PC-9 (cell line): ENCODE measurements around the gene MVB12A. TPM values are rescaled to one million over a fixed set of nuclear protein-coding genes. Genes with fewer than 3 reads are reported as not detected.

Source experiments
- BruUV-seq: library from RNA; stranded (reverse); fragments of 400-500 nt; replicated peaks from 2 replicates; lab custom pipeline; 2021; lab: Mats Ljungman, UMichigan
- CTCF ChIA-PET: fragments of 300-600 bp; sonication (Branson Sonifier 250); formaldehyde crosslinking; loops from one replicate; lab custom pipeline; 2022; ENCODE audit warnings: antibody characterized with exemption; lab: Charles Lee
- POLR2A ChIA-PET: fragments of 300-600 bp; sonication (Branson Sonifier 250); formaldehyde crosslinking; loops from one replicate; lab custom pipeline; 2022; ENCODE audit warnings: antibody characterized with exemption; ENCODE audit not compliant: unreplicated experiment; lab: Charles Lee
- DNase-seq, 2 experiments: peaks; one replicate each; pipeline versions ENCODE4 v3.0.0 to v3.0.0-alpha.2; 2015 to 2022; ENCODE audit warnings: mixed read lengths in 1 of 2
- H2AFZ ChIP-seq: fragments of 200-600 bp; sonication (generic); 2 replicates; pipeline ENCODE4 v1.8.1; 2017; ENCODE audit warnings: antibody characterized with exemption
- H3F3A ChIP-seq: fragments of 200-600 bp; sonication (generic); 2 replicates; pipeline ENCODE4 v1.8.1; 2017; ENCODE audit warnings: antibody characterized with exemption, mild to moderate bottlenecking, low read depth; ENCODE audit not compliant: insufficient read depth
- H3K27ac ChIP-seq: fragments of 200-600 bp; sonication (generic); 2 replicates; pipeline ENCODE4 v1.6.1; 2016; ENCODE audit warnings: mixed run types
- H3K27me3 ChIP-seq: fragments of 200-600 bp; sonication (generic); 2 replicates; pipeline ENCODE4 v1.6.1; 2016; ENCODE audit warnings: low read depth, mixed run types; ENCODE audit not compliant: insufficient read depth
- H3K36me3 ChIP-seq: fragments of 200-600 bp; sonication (generic); 2 replicates; pipeline ENCODE4 v1.6.1; 2016; ENCODE audit warnings: low read depth, mixed run types
- H3K4me1 ChIP-seq: fragments of 200-600 bp; sonication (generic); replicated peaks from 2 replicates; pipeline ENCODE4 v1.6.1; 2016; ENCODE audit warnings: mixed run types; ENCODE audit not compliant: insufficient read depth
- H3K4me2 ChIP-seq: fragments of 200-600 bp; sonication (generic); 2 replicates; pipeline ENCODE4 v1.6.1; 2017; ENCODE audit warnings: mixed run types
- H3K4me3 ChIP-seq: fragments of 200-600 bp; sonication (generic); 2 replicates; pipeline ENCODE4 v1.6.1; 2016; ENCODE audit warnings: mixed run types
- H3K79me2 ChIP-seq: fragments of 200-600 bp; sonication (generic); 2 replicates; pipeline ENCODE4 v1.6.1; 2017; ENCODE audit warnings: low read depth, mixed run types
- H3K9me2 ChIP-seq: fragments of 200-600 bp; sonication (generic); 2 replicates; pipeline ENCODE4 v1.8.1; 2017; ENCODE audit warnings: mild to moderate bottlenecking; ENCODE audit not compliant: insufficient read depth
- H3K9me3 ChIP-seq: fragments of 200-600 bp; sonication (generic); 2 replicates; pipeline ENCODE4 v1.8.1; 2016; ENCODE audit warnings: low read depth; ENCODE audit not compliant: insufficient read depth
- H4K20me1 ChIP-seq: fragments of 200-600 bp; sonication (generic); 2 replicates; pipeline ENCODE4 v1.8.1; 2017; ENCODE audit not compliant: insufficient read depth
- CTCF ChIP-seq: fragments of 200-600 bp; sonication (generic); conservative IDR thresholded peaks from 2 replicates; pipeline ENCODE4 v1.6.1; 2017; ENCODE audit warnings: mixed run types, antibody characterized with exemption, mild to moderate bottlenecking, moderate library complexity
- EZH2 ChIP-seq: fragments of 200-600 bp; sonication (generic); IDR thresholded peaks from 2 replicates; pipeline ENCODE4 v1.8.0; 2017; ENCODE audit warnings: antibody characterized with exemption, low read depth
- intact Hi-C: fragments of 100-400 bp; cut with micrococcal nuclease; formaldehyde crosslinking; loops from one replicate; pipeline ENCODE4 v1.10.0; 2022; ENCODE audit not compliant: unreplicated experiment
- total RNA-seq: library from RNA; stranded (reverse); gene quantifications from 2 replicates; pipeline ENCODE4 v1.2.3, GENCODE V29; 2021

Gene MVB12A
- total RNA-seq, 1 experiment from 2014 or later, result 58.1 TPM

- Histone ChIP-seq H3K9me2 (no peaks in the 10 kb centered on the region), H3K27ac (peak overlapping the region; percentile 56), H3K27me3 (no peaks in the 10 kb centered on the region), H3K79me2 (0 out of 2 replicates have a peak, but pooled peaks cover 5% of the 10 kb centered on the region), H4K20me1 (no peaks in the 10 kb centered on the region), H3K4me3 (peak overlapping the region; percentile 63), H3K4me2 (peak overlapping the region; percentile 81), H3K36me3 (0 out of 2 replicates have a peak, but pooled peaks cover 4% of the 10 kb centered on the region), H3K9me3 (no peaks in the 10 kb centered on the region), H3F3A (peaks cover 20% of the 10 kb centered on the region; the same call in 1 of the 2 replicates), H3K4me1 (peaks cover 15% of the 10 kb centered on the region), H2AFZ (peak overlapping the region; percentile 98)
- CTCF ChIA-PET, result interaction anchor here (0.5 to 0.9 kb wide), 5 partner anchors 23 to 110 kb away, joined by 3 to 11 read pairs (median 4); partner anchors contain the start of gene DDA1
- POLR2A ChIA-PET, result interaction anchor here (0.5 to 1.0 kb wide), 6 partner anchors 88 to 440 kb away, joined by 3 to 9 read pairs (median 5); partner anchors contain the start of genes DDA1, PGLS and RPL18A
- TSS peak; percentile 96 for BruUV-seq
- intact Hi-C loops, result no loop called here
- DNase-seq, result peak in 1 of 2 experiments; percentile 48
- TF ChIP-seq CTCF (no peak), EZH2 (no peak)
These were observed 660 bp upstream of the MVB12A start for GRCh38 chr19:17419154-17419620.

- H3K36me3 ChIP-seq, result 0 out of 2 replicates have a peak, but pooled peaks cover 4% of the 10 kb centered on the region
- BruUV-seq, result no TSS peak
- no peaks in the 10 kb centered on the region for H4K20me1 ChIP-seq
- H2AFZ ChIP-seq, result peak overlapping the region; percentile 99
- H3K4me3 ChIP-seq, result peak overlapping the region; percentile 82
- H3K4me1 ChIP-seq, result peaks cover 15% of the 10 kb centered on the region
- peak in 1 of 2 experiments; percentile 48 for DNase-seq
- 0 out of 2 replicates have a peak, but pooled peaks cover 5% of the 10 kb centered on the region for H3K79me2 ChIP-seq
- TF ChIP-seq EZH2 (no peak), CTCF (no peak; the same call in 1 of the 2 replicates)
- POLR2A ChIA-PET, result interaction anchor here (0.7 kb wide), 1 partner anchor 10 kb away, joined by 3 read pairs; no protein-coding TSS in a partner anchor
- peaks cover 24% of the 10 kb centered on the region; the same call in 1 of the 2 replicates for H3F3A ChIP-seq
- H3K27me3 ChIP-seq, result no peaks in the 10 kb centered on the region
- H3K9me2 ChIP-seq, result no peaks in the 10 kb centered on the region
- H3K4me2 ChIP-seq, result peak overlapping the region; percentile 94
- intact Hi-C loops, result no loop called here
- CTCF ChIA-PET, result interaction anchor here (0.6 kb wide), 1 partner anchor 649 kb away, joined by 9 read pairs; no protein-coding TSS in a partner anchor
- no peaks in the 10 kb centered on the region for H3K9me3 ChIP-seq
- H3K27ac ChIP-seq, result no peak overlapping the region
These were observed 653 bp downstream of the MVB12A start for GRCh38 chr19:17420475-17420924.

- Histone ChIP-seq H3K4me2 (no peak overlapping the region), H4K20me1 (no peaks in the 10 kb centered on the region), H3K4me3 (no peak overlapping the region), H3K9me3 (no peaks in the 10 kb centered on the region), H3K27ac (no peak overlapping the region), H3K9me2 (no peaks in the 10 kb centered on the region), H3K36me3 (0 out of 2 replicates have a peak, but pooled peaks cover 4% of the 10 kb centered on the region), H2AFZ (no peak overlapping the region), H3F3A (peaks cover 36% of the 10 kb centered on the region; the same call in 1 of the 2 replicates), H3K79me2 (0 out of 2 replicates have a peak, but pooled peaks cover 5% of the 10 kb centered on the region), H3K27me3 (no peaks in the 10 kb centered on the region), H3K4me1 (peaks cover 15% of the 10 kb centered on the region)
- no peak for DNase-seq
- TF ChIP-seq EZH2 (no peak), CTCF (no peak)
- CTCF ChIA-PET, result no interaction called here
- BruUV-seq, result no TSS peak
- POLR2A ChIA-PET, result no interaction called here
- intact Hi-C loops, result no loop called here
These were observed 2.1 kb downstream of the MVB12A start for GRCh38 chr19:17421942-17422341.
